Measurements from ENCODE around the gene HLA-DQA2.
"Not testable (repeated sequence)": the region's sequence is repeated elsewhere in the genome, so short reads cannot be mapped to it uniquely, and the experiment has no call there.

The HLA-DQA2 gene

DNA sequence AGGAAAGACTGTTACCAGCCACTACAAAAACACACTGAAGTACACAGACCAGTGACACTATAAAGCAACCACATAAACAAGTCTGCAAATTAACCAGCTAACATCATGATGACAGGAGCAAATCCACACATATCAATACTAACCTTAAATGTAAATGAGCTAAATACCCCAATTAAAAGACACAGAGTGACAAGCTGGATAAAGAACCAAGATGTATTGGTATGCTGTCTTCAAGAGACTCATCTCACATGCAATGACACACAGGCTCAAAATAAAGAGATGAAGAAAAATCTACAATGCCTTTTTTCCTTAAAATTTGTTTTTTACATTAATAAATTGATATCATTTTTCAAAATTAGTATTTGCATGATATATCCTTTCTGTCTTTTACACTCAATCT, 41.7 kb downstream of the HLA-DQA2 start:
- DNase-seq = not testable (repeated sequence)

DNA sequence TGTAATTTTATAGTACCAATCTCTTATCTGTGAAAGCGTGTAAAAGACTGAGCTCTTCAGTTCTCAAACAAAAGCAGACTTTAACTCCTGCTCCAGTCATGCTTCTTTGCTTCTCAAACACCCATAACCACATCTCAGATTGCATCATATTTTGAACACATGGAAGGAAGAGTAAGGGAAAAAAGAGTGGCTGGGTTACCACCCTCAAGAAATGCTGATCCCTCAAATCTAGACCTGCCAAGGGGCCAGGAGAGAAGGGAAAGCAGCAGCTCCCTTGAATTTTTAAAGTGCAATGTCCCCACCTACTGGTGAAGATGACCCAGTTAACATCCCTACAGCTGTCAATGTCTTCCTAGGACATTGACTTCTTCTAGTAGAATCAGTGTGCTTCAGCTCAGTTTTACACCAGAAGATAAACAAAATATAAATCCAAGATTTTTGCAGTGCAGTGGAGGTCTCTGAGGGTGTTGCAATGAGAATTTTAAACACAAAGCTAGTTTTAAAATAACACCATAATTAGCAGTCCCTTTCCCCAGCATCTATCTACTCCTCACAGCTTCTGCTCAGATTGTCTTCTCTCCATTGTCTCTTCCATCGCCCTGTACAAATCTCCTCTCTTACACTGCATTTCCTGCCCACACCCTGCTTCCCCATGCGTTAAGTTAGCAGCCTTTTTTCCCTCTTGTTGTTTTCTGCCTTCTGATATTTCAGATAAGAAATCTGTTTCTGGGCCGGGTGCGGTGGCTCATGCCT, 44.8 kb downstream of the HLA-DQA2 start:
- DNase-seq = peak; percentile 53

- DNase-seq = no peak
These were observed 49.1 kb downstream of the HLA-DQA2 start for GRCh38 chr6:32790306-32790705.

DNA sequence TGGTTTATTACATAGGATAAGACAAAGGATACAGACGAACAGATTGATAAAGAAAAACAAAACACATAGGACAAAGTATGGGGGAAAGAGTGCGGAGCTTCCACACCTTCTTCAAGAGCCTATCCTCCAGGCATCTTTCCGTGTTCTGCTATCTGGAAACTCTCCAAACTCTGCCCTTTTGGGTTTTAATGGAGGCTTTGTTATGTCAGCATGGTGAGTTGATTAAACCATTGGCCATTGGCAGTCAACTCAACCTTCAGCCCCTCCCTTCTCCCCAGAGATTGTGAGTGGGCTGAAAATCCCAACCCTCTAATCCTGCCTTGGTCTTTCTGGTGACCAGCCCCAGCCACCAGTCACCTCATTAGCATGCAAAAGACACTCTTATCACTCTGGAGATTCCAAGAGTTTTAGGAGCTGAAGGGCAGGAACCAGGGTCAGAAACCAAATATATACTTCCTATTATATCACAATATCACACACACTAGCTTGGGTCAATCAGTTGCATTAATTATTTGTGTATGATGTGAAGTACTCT, 51.8 kb downstream of the HLA-DQA2 start:
- no peak for DNase-seq

- no peak for DNase-seq
These were observed 53.3 kb downstream of the HLA-DQA2 start for GRCh38 chr6:32794510-32794909.
